T-helper 17 cell (primary cell): ENCODE data around the gene ZNF516. TPM values are rescaled to one million over a fixed set of nuclear protein-coding genes. Genes with fewer than 3 reads are reported as not detected.

Experiments
- ATAC-seq: fragments of 150-1000 bp; cut with Tn5 transposase; 2 replicates; pipeline ENCODE4 v1.10.0; 2021; ENCODE audit warnings: mild to moderate bottlenecking, moderate library complexity
- DNase-seq, 3 donors: peaks; one replicate each; pipeline versions ENCODE4 v3.0.0 to v3.0.0-alpha.2; 2020 to 2021
- H3K9me3 ChIP-seq: one replicate; pipeline ENCODE4 v1.7.0; 2013; ENCODE audit warnings: low read length, mild to moderate bottlenecking; ENCODE audit not compliant: control insufficient read depth, poor library complexity, severe bottlenecking
- H3K27ac Mint-ChIP-seq: one replicate; pipeline ENCODE4 v1.8.0; 2022; ENCODE audit warnings: mild to moderate bottlenecking, moderate library complexity, mixed read lengths
- H3K27me3 Mint-ChIP-seq: one replicate; pipeline ENCODE4 v1.8.0; 2022; ENCODE audit warnings: mixed read lengths
- H3K36me3 Mint-ChIP-seq: one replicate; pipeline ENCODE4 v1.8.0; 2022; ENCODE audit warnings: low read depth, mixed read lengths
- H3K4me1 Mint-ChIP-seq: one replicate; pipeline ENCODE4 v1.8.0; 2022; ENCODE audit warnings: mild to moderate bottlenecking, mixed read lengths
- H3K4me3 Mint-ChIP-seq: one replicate; pipeline ENCODE4 v1.8.0; 2022; ENCODE audit warnings: mild to moderate bottlenecking, moderate library complexity, mixed read lengths
- total RNA-seq, 4 donors: library from RNA in 2 of 4; stranded (reverse) in 2 of 4; gene quantifications; one replicate each; pipeline ENCODE4 v1.2.3 and lab custom pipeline; 2022 to 2026

The ZNF516 gene
- total RNA-seq, 2 donors from 2014 or later: 16.5 to 29.6 TPM

DNA sequence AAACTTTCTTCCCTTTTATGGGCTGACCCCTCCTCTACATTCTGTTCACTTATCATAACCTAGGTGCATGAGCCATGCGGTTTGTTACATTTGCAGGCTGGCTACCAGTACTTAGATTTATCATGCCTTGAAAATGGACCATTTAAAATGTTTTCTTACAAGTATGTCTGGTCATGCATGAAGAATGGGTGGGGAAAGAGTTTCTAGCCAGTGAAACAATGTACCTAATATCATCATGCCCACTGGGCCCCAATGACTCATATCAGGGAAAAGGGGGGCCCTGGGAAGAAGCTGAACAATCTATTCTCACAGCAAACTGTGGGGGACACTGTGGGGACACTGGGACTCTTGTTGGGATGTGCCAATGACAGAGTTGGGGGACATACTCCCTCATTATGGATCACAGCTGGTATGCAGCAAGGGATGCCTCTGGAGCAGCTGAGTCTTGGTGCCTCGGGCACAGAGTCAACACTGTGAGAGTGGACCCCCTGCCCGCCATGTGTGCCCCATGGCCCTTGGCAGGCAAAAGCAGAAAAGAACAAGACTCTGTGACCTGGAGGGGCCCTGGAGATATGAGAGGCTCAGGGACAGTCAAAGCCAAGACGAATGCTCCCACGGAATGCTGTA lies 156.3 kb downstream of the ZNF516 start:
- H3K36me3 Mint-ChIP-seq: no peaks in the 10 kb centered on the region
- no peaks in the 10 kb centered on the region for H3K9me3 ChIP-seq
- no peak overlapping the region for H3K27ac Mint-ChIP-seq
- no peaks in the 10 kb centered on the region for H3K27me3 Mint-ChIP-seq
- no peak overlapping the region for H3K4me3 Mint-ChIP-seq
- DNase-seq (no peak), ATAC-seq (no peak)
- H3K4me1 Mint-ChIP-seq: peaks cover 2% of the 10 kb centered on the region

DNA sequence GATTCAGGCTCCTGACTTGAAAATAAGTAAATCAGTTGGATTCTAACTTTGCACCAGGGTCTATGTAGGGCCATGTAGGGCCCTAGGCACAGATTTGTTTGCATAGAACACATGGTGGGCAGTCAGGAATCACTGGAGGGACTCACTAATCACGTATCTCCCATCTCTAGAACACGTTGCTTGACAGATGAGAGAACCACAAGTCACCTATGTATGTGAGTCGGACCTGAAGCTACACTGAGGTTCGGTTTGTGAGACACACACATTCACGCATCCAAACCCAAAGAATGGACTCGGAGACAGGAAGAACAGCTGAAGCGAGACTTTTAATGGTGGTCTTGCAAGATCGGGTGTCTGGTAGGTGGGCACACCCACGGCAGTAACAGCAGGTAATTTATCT lies 157.0 kb downstream of the ZNF516 start:
- ATAC-seq: no peak
- no peak for DNase-seq
- no peak overlapping the region for H3K4me3 Mint-ChIP-seq
- no peak overlapping the region for H3K27ac Mint-ChIP-seq
- no peaks in the 10 kb centered on the region for H3K36me3 Mint-ChIP-seq
- no peaks in the 10 kb centered on the region for H3K27me3 Mint-ChIP-seq
- peaks cover 2% of the 10 kb centered on the region for H3K4me1 Mint-ChIP-seq
- H3K9me3 ChIP-seq: no peaks in the 10 kb centered on the region

- H3K27ac Mint-ChIP-seq: no peak overlapping the region
- H3K27me3 Mint-ChIP-seq: no peaks in the 10 kb centered on the region
- no peak for DNase-seq
- H3K9me3 ChIP-seq: no peaks in the 10 kb centered on the region
- H3K4me3 Mint-ChIP-seq: no peak overlapping the region
- no peak for ATAC-seq
- H3K36me3 Mint-ChIP-seq: no peaks in the 10 kb centered on the region
- H3K4me1 Mint-ChIP-seq: peaks cover 2% of the 10 kb centered on the region
Observed at GRCh38 chr18:76335859-76336640, 159.0 kb downstream of the ZNF516 start.

DNA sequence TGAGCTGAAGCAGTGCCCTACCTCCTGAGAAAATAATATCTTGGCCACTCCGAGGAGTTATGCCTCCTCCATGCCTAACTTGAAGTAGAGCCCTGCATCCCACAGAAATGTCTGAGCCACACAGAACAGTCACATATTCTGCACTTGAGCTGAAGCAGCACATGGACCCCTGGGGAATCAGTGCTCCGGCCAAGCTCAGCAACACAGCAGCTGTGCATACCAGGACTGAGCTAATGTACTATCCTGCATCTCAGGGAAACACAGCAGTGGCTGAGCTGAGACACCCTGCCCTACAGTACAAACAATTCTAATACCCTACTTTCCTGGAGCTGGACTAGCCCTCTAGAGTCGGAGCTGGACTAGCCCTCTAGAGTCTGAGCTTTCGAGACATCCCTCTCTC lies 166.9 kb downstream of the ZNF516 start:
- ATAC-seq: no peak
- no peaks in the 10 kb centered on the region for H3K9me3 ChIP-seq

DNA sequence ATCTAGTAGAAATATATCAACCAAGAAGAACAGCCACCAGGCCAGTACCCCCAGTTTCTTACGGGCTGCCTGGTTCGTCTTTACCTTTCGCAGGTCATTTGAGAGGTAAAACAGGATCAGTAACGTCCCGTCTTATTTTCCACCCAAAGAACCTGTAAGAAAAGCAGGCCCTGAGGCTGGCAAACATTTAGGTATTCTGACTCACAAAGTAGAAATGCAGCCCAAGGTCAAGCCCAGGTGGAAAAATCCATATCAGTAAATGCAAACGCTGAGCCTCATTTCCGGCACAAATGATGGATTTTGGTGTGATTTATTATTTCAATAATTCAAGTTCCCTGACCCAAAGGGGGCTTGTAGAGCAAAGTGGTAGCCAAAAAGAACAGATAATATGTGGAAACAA lies 171.2 kb downstream of the ZNF516 start:
- peaks cover 14% of the 10 kb centered on the region for H3K27me3 Mint-ChIP-seq
- peaks cover 2% of the 10 kb centered on the region for H3K36me3 Mint-ChIP-seq
- H3K4me1 Mint-ChIP-seq: no peaks in the 10 kb centered on the region
- no peak for ATAC-seq
- no peak overlapping the region for H3K27ac Mint-ChIP-seq
- no peaks in the 10 kb centered on the region for H3K9me3 ChIP-seq
- DNase-seq: no peak
- no peak overlapping the region for H3K4me3 Mint-ChIP-seq

More for the DNA sequence above, 166.9 kb downstream of the ZNF516 start:
- DNase-seq: no peak
- Mint-ChIP-seq H3K27ac (no peak overlapping the region), H3K36me3 (peaks cover 3% of the 10 kb centered on the region), H3K4me3 (no peak overlapping the region), H3K4me1 (no peaks in the 10 kb centered on the region), H3K27me3 (peaks cover 6% of the 10 kb centered on the region)

GRCh38 chr18:76322686-76323085 lies 172.4 kb downstream of the ZNF516 start:
- no peaks in the 10 kb centered on the region for H3K4me1 Mint-ChIP-seq
- ATAC-seq: no peak
- H3K36me3 Mint-ChIP-seq: peaks cover 2% of the 10 kb centered on the region
- H3K4me3 Mint-ChIP-seq: no peak overlapping the region
- H3K9me3 ChIP-seq: no peaks in the 10 kb centered on the region
- no peak for DNase-seq
- H3K27me3 Mint-ChIP-seq: peaks cover 14% of the 10 kb centered on the region
- H3K27ac Mint-ChIP-seq: no peak overlapping the region

- H3K27me3 Mint-ChIP-seq: peaks cover 7% of the 10 kb centered on the region
- ATAC-seq (no peak), DNase-seq (no peak)
- no peaks in the 10 kb centered on the region for H3K36me3 Mint-ChIP-seq
- no peaks in the 10 kb centered on the region for H3K4me1 Mint-ChIP-seq
- no peak overlapping the region for H3K4me3 Mint-ChIP-seq
- no peak overlapping the region for H3K27ac Mint-ChIP-seq
- H3K9me3 ChIP-seq: no peaks in the 10 kb centered on the region
Observed at GRCh38 chr18:76319366-76319765, 175.7 kb downstream of the ZNF516 start.

- Mint-ChIP-seq H3K27ac (no peak overlapping the region), H3K4me1 (no peaks in the 10 kb centered on the region), H3K36me3 (no peaks in the 10 kb centered on the region), H3K27me3 (peaks cover 7% of the 10 kb centered on the region), H3K4me3 (no peak overlapping the region)
- no peak for ATAC-seq
- no peaks in the 10 kb centered on the region for H3K9me3 ChIP-seq
- no peak for DNase-seq
Observed at GRCh38 chr18:76318607-76319006, 176.4 kb downstream of the ZNF516 start.

- H3K9me3 ChIP-seq: no peaks in the 10 kb centered on the region
- H3K4me3 Mint-ChIP-seq: no peak overlapping the region
- H3K27me3 Mint-ChIP-seq: peaks cover 7% of the 10 kb centered on the region
- no peaks in the 10 kb centered on the region for H3K4me1 Mint-ChIP-seq
- ATAC-seq: no peak
- no peak for DNase-seq
- H3K27ac Mint-ChIP-seq: no peak overlapping the region
- H3K36me3 Mint-ChIP-seq: no peaks in the 10 kb centered on the region
Observed at GRCh38 chr18:76317136-76317535, 177.9 kb downstream of the ZNF516 start.

DNA sequence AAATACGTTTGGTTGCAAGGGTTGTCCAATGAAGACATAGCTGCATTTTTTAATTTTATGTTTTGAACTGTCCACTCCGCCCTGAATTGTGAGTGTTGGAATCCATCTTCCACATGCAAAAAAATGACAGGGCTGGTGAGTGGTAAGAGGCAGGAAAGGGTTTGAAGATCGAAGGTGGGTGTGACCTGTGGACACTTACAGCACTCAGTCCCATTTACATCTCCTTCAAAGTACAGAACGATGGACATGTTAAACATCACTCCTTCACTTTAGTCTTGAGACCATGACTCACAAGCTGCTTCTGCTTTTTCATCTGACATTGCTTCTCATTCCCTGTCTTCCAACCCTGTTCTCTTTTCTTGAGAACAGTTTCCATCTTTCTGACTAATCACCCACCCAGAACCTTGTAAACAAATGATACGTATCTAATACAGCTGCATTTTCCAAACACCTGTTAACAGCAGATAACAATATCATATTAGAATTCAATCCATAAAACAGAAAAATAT lies 179.3 kb downstream of the ZNF516 start:
- ATAC-seq: no peak
- Mint-ChIP-seq H3K4me3 (no peak overlapping the region), H3K27ac (no peak overlapping the region), H3K36me3 (no peaks in the 10 kb centered on the region), H3K27me3 (peaks cover 7% of the 10 kb centered on the region), H3K4me1 (no peaks in the 10 kb centered on the region)
- no peak for DNase-seq
- H3K9me3 ChIP-seq: no peaks in the 10 kb centered on the region

DNA sequence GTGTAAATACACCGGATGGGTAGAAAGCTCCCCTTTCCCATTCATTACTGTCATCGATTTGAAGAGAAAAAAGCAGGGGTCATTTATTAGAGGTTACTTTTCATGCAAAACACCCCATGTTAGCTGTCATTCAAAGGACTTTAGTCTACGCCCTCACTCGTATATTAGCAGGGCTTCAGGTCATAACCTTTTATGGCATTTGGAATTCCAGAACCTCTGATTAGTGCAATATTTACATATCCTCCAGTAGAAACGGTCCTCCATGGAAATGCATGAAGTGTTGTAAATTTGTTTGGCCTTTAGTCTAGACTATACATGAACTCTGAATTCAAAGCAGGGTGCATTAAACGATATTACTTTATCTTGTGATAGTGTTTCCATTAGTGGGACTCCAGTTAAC lies 180.5 kb downstream of the ZNF516 start:
- Mint-ChIP-seq H3K27me3 (no peaks in the 10 kb centered on the region), H3K4me1 (peaks cover 2% of the 10 kb centered on the region), H3K27ac (no peak overlapping the region), H3K4me3 (no peak overlapping the region), H3K36me3 (no peaks in the 10 kb centered on the region)
- DNase-seq: no peak
- ATAC-seq: no peak
- H3K9me3 ChIP-seq: no peaks in the 10 kb centered on the region

DNA sequence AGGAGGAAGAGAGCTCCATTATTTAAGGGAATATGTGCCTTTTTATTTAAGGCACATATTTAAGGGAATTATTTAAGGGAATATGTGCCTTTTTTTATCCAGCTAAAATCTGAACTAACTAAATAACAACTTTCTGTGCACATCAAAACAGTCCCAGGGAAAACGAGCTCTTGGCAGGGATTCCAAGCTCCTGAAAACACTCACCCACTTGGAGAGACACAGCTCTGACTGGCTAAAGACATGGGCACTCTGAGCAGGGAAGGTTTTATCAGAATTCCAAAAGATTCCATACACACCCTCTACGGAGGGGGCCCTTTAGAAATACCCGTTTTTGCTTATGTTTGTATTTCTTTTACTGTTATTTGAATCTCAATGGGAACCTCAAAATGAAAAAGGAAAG lies 181.0 kb downstream of the ZNF516 start:
- Mint-ChIP-seq H3K4me3 (no peak overlapping the region), H3K27me3 (no peaks in the 10 kb centered on the region), H3K4me1 (peaks cover 2% of the 10 kb centered on the region), H3K27ac (no peak overlapping the region), H3K36me3 (no peaks in the 10 kb centered on the region)
- ATAC-seq (no peak), DNase-seq (no peak)
- H3K9me3 ChIP-seq: no peaks in the 10 kb centered on the region
